SK-N-SH (cell line): ENCODE data around the gene KCNJ5. TPM values are rescaled to one million over a fixed set of nuclear protein-coding genes. Genes with fewer than 3 reads are reported as not detected.

Experiments used
- CTCF ChIA-PET: fragments of 300-600, 350-600 bp; formaldehyde crosslinking; extraction: SDS; loops from one replicate; lab custom pipeline; 2021; lab: Yijun Ruan, JAX
- POLR2A ChIA-PET: fragments of 350-600 bp; sonication (Branson Sonifier 250); formaldehyde crosslinking; extraction: SDS; loops from one replicate; lab custom pipeline; 2020; ENCODE audit warnings: antibody characterized with exemption, inconsistent platforms; lab: Yijun Ruan, JAX
- DNase-seq: peaks from one replicate; pipeline ENCODE4 v3.0.0; 2012
- H2AFZ ChIP-seq: fragments of 200-600 bp; sonication (generic); 2 replicates; pipeline ENCODE4 v1.8.1; 2016; ENCODE audit warnings: antibody characterized with exemption, mild to moderate bottlenecking, low read depth
- H3F3A ChIP-seq: fragments of 200-600 bp; sonication (generic); replicated peaks from 2 replicates; pipeline ENCODE3; 2016; ENCODE audit warnings: antibody characterized with exemption, mild to moderate bottlenecking; ENCODE audit not compliant: insufficient read depth
- H3K27ac ChIP-seq, 2 experiments: fragments of 200-500 bp in 1 of 2; fragments of 200-600 bp in 1 of 2; sonication (Bioruptor generic) in 1 of 2; sonication (generic), shearing (Covaris generic) in 1 of 2; 2 replicates each; pipeline versions ENCODE4 v1.5.1 to v1.6.1; 2014 to 2016; ENCODE audit warnings: low read depth in 2 of 2, inconsistent platforms in 1 of 2, low read length in 1 of 2, mild to moderate bottlenecking in 1 of 2, mixed read lengths in 1 of 2
- H3K27me3 ChIP-seq: fragments of 200-600 bp; sonication (generic), shearing (Covaris generic); 2 replicates; pipeline ENCODE4 v1.6.1; 2016; ENCODE audit warnings: mixed run types; ENCODE audit not compliant: insufficient read depth
- H3K36me3 ChIP-seq, 2 experiments: fragments of 200-500 bp in 1 of 2; fragments of 200-600 bp in 1 of 2; sonication (Bioruptor generic) in 1 of 2; sonication (generic) in 1 of 2; replicated peaks in 1 of 2; 2 replicates each; pipeline versions ENCODE3 to v1.5.1; 2014 to 2016; ENCODE audit warnings: low read length in 1 of 2, mild to moderate bottlenecking in 1 of 2; ENCODE audit not compliant: insufficient read depth in 2 of 2, control insufficient read depth in 1 of 2
- H3K4me1 ChIP-seq, 2 experiments: fragments of 200-500 bp in 1 of 2; fragments of 200-600 bp in 1 of 2; sonication (Bioruptor generic) in 1 of 2; sonication (generic), shearing (Covaris generic) in 1 of 2; 2 replicates each; pipeline versions ENCODE4 v1.5.1 to v1.6.1; 2014 to 2016; ENCODE audit warnings: low read depth in 1 of 2, low read length in 1 of 2, mixed run types in 1 of 2; ENCODE audit not compliant: insufficient read depth in 2 of 2, control insufficient read depth in 1 of 2
- H3K4me2 ChIP-seq: fragments of 200-600 bp; sonication (generic), shearing (Covaris generic); 2 replicates; pipeline ENCODE4 v1.6.1; 2017; ENCODE audit warnings: mixed run types
- H3K4me3 ChIP-seq, 2 experiments: fragments of 200-500 bp in 1 of 2; fragments of 200-600 bp in 1 of 2; sonication (Bioruptor generic) in 1 of 2; sonication (generic), shearing (Covaris generic) in 1 of 2; 2 replicates each; pipeline versions ENCODE4 v1.5.1 to v1.8.1; 2014 to 2016; ENCODE audit warnings: low read depth in 2 of 2, inconsistent platforms in 1 of 2, low read length in 1 of 2, mild to moderate bottlenecking in 1 of 2, mixed read lengths in 1 of 2, moderate library complexity in 1 of 2
- H3K79me2 ChIP-seq: fragments of 200-600 bp; sonication (generic); 2 replicates; pipeline ENCODE4 v1.8.1; 2017; ENCODE audit warnings: mild to moderate bottlenecking; ENCODE audit not compliant: insufficient read depth
- H3K9ac ChIP-seq: fragments of 200-600 bp; sonication (generic); 2 replicates; pipeline ENCODE4 v1.6.1; 2017; ENCODE audit warnings: mixed run types
- H3K9me2 ChIP-seq: fragments of 200-600 bp; sonication (generic); 2 replicates; pipeline ENCODE4 v1.6.1; 2017; ENCODE audit warnings: mixed run types
- H3K9me3 ChIP-seq: fragments of 200-600 bp; sonication (generic); 2 replicates; pipeline ENCODE4 v1.6.1; 2017; ENCODE audit warnings: mixed run types, mild to moderate bottlenecking, moderate library complexity
- H4K20me1 ChIP-seq: fragments of 200-600 bp; sonication (generic); 2 replicates; pipeline ENCODE4 v1.6.1; 2017; ENCODE audit warnings: mild to moderate bottlenecking, mixed run types; ENCODE audit not compliant: insufficient read depth
- EP300 ChIP-seq, 2 experiments: IDR thresholded peaks; 2 replicates each; pipeline versions ENCODE4 v1.4.0 to v1.6.1; 2012; ENCODE audit warnings: borderline replicate concordance in 1 of 2, low read depth in 1 of 2, low read length in 1 of 2
- FOSL2 ChIP-seq: IDR thresholded peaks from 2 replicates; pipeline ENCODE4 v1.4.0; 2012; ENCODE audit warnings: low read depth, mild to moderate bottlenecking, moderate library complexity, borderline replicate concordance
- GABPA ChIP-seq: IDR thresholded peaks from 2 replicates; pipeline ENCODE4 v1.4.0; 2012; ENCODE audit warnings: low read depth, mild to moderate bottlenecking
- GATA2 ChIP-seq: sonication (generic); formaldehyde crosslinking; IDR thresholded peaks from 2 replicates; pipeline ENCODE4 v1.5.0; 2020; ENCODE audit warnings: mild to moderate bottlenecking, missing genetic modification reagents
- JUND ChIP-seq: IDR thresholded peaks from 2 replicates; pipeline ENCODE4 v1.4.0; 2012
- NRF1 ChIP-seq: IDR thresholded peaks from 2 replicates; pipeline ENCODE4 v1.6.1; 2012; ENCODE audit warnings: low read depth, mild to moderate bottlenecking, low read length
- RXRA ChIP-seq: IDR thresholded peaks from 2 replicates; pipeline ENCODE4 v1.4.0; 2012; ENCODE audit warnings: low read depth, mild to moderate bottlenecking, borderline replicate concordance
- SIN3A ChIP-seq: IDR thresholded peaks from 2 replicates; pipeline ENCODE4 v1.6.1; 2012; ENCODE audit warnings: low read depth, mild to moderate bottlenecking, low read length, moderate library complexity, borderline replicate concordance
- SMC3 ChIP-seq: IDR thresholded peaks from 2 replicates; pipeline ENCODE4 v1.6.1; 2012; ENCODE audit warnings: low read depth, low read length, improper control_type of control experiment
- TAF1 ChIP-seq: IDR thresholded peaks from 2 replicates; pipeline ENCODE4 v1.6.1; 2012; ENCODE audit warnings: low read depth, mild to moderate bottlenecking, low read length, moderate library complexity, borderline replicate concordance
- TCF12 ChIP-seq: IDR thresholded peaks from 2 replicates; pipeline ENCODE4 v1.4.0; 2012
- TEAD4 ChIP-seq: IDR thresholded peaks from 2 replicates; pipeline ENCODE4 v1.4.0; 2012; ENCODE audit warnings: mild to moderate bottlenecking, borderline replicate concordance; ENCODE audit not compliant: insufficient read depth
- YY1 ChIP-seq: IDR thresholded peaks from 2 replicates; pipeline ENCODE4 v1.4.0; 2012; ENCODE audit warnings: low read depth, mild to moderate bottlenecking
- WGBS: methylation state at CpG from one replicate; pipeline ENCODE4 v1.1.6; 2017; ENCODE audit warnings: low lambda C conversion rate; 5-methylcytosine and 5-hydroxymethylcytosine counted together
- polyA plus RNA-seq, 3 experiments: library from polyadenylated mRNA; depleted of rRNA; stranded (reverse); fragments of >200 nt; gene quantifications; 2 replicates each; pipeline ENCODE4 v1.2.3, GENCODE V29; 2012
- TF ChIP-seq, protein P1 (sequence below): fragments of 150-350 bp; IDR thresholded peaks from 2 replicates; pipeline ENCODE4 v1.6.1; 2016; ENCODE audit warnings: mild to moderate bottlenecking, low read depth, low read length
- TF ChIP-seq, protein P2 (sequence below): fragments of 200-600 bp; sonication (generic); IDR thresholded peaks from 2 replicates; pipeline ENCODE4 v1.6.1; 2017; ENCODE audit warnings: antibody characterized with exemption, mild to moderate bottlenecking, moderate library complexity
- TF ChIP-seq, protein P3 (sequence below): IDR thresholded peaks from 2 replicates; pipeline ENCODE4 v1.6.1; 2012; ENCODE audit warnings: mild to moderate bottlenecking, low read depth, low read length, moderate library complexity
- TF ChIP-seq, protein P4 (sequence below): IDR thresholded peaks from 2 replicates; pipeline ENCODE4; 2012
- TF ChIP-seq, protein P5 (sequence below): IDR thresholded peaks from 2 replicates; pipeline ENCODE4 v1.4.0; 2012; ENCODE audit warnings: low read depth, borderline replicate concordance
- TF ChIP-seq, protein P6 (sequence below): IDR thresholded peaks from 2 replicates; pipeline ENCODE4 v1.4.0; 2012; ENCODE audit warnings: low read depth

KCNJ5 gene
- polyA plus RNA-seq, 1 of the 3 experiments (the other 2 are of a cell fraction): 0.03 TPM

DNA sequence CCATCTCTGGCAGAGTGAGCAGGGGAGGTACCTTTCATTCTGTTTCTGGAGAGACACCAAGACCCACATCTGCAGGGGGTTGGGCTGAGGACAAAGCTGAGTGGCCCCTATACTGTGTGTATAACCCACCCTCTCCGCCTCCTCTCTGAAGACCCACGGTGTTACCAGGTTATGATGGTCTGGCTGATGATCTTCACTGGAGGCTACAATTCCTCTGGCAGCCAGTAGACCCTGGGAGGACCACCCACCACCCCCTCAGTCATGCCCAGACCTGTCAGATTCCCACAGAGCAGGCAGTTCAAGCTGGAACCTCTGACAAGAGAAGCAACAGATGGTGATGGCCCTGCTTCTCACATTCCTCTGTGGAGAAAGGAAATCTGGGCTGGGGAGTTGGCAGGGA is 12.7 kb upstream of the KCNJ5 start:
- Histone ChIP-seq H3K4me2 (no peak overlapping the region), H3K79me2 (no peaks in the 10 kb centered on the region), H3K27ac (no peak overlapping the region), H3F3A (no peaks in the 10 kb centered on the region), H4K20me1 (no peaks in the 10 kb centered on the region), H3K9ac (no peak overlapping the region), H3K9me2 (no peaks in the 10 kb centered on the region), H3K9me3 (no peaks in the 10 kb centered on the region), H3K27me3 (peaks cover 6% of the 10 kb centered on the region; the same call in 1 of the 2 replicates), H3K4me3 (no peak overlapping the region), H3K36me3 (no peaks in the 10 kb centered on the region), H3K4me1 (peaks cover 0 to 6% of the 10 kb centered on the region in 2 experiments; a peak in 2 of 4 replicates), H2AFZ (no peak overlapping the region)
- no peak for TF ChIP-seq EP300 (IDR thresholded peaks at IDR 0.05; ENCODE audit: borderline replicate concordance in 1 of 2, low read depth in 1 of 2, low read length in 1 of 2)
- no peak for TF ChIP-seq JUND
- no peak for TF ChIP-seq TCF12
- TF ChIP-seq RXRA: no peak
- TF ChIP-seq GATA2 (CRISPR knock-in tag): no peak
- TF ChIP-seq, protein P1, sequence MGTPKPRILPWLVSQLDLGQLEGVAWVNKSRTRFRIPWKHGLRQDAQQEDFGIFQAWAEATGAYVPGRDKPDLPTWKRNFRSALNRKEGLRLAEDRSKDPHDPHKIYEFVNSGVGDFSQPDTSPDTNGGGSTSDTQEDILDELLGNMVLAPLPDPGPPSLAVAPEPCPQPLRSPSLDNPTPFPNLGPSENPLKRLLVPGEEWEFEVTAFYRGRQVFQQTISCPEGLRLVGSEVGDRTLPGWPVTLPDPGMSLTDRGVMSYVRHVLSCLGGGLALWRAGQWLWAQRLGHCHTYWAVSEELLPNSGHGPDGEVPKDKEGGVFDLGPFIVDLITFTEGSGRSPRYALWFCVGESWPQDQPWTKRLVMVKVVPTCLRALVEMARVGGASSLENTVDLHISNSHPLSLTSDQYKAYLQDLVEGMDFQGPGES: no peak
- TF ChIP-seq, protein P2, sequence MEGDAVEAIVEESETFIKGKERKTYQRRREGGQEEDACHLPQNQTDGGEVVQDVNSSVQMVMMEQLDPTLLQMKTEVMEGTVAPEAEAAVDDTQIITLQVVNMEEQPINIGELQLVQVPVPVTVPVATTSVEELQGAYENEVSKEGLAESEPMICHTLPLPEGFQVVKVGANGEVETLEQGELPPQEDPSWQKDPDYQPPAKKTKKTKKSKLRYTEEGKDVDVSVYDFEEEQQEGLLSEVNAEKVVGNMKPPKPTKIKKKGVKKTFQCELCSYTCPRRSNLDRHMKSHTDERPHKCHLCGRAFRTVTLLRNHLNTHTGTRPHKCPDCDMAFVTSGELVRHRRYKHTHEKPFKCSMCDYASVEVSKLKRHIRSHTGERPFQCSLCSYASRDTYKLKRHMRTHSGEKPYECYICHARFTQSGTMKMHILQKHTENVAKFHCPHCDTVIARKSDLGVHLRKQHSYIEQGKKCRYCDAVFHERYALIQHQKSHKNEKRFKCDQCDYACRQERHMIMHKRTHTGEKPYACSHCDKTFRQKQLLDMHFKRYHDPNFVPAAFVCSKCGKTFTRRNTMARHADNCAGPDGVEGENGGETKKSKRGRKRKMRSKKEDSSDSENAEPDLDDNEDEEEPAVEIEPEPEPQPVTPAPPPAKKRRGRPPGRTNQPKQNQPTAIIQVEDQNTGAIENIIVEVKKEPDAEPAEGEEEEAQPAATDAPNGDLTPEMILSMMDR: no peak
- no peak for TF ChIP-seq GABPA
- TF ChIP-seq, protein P3, sequence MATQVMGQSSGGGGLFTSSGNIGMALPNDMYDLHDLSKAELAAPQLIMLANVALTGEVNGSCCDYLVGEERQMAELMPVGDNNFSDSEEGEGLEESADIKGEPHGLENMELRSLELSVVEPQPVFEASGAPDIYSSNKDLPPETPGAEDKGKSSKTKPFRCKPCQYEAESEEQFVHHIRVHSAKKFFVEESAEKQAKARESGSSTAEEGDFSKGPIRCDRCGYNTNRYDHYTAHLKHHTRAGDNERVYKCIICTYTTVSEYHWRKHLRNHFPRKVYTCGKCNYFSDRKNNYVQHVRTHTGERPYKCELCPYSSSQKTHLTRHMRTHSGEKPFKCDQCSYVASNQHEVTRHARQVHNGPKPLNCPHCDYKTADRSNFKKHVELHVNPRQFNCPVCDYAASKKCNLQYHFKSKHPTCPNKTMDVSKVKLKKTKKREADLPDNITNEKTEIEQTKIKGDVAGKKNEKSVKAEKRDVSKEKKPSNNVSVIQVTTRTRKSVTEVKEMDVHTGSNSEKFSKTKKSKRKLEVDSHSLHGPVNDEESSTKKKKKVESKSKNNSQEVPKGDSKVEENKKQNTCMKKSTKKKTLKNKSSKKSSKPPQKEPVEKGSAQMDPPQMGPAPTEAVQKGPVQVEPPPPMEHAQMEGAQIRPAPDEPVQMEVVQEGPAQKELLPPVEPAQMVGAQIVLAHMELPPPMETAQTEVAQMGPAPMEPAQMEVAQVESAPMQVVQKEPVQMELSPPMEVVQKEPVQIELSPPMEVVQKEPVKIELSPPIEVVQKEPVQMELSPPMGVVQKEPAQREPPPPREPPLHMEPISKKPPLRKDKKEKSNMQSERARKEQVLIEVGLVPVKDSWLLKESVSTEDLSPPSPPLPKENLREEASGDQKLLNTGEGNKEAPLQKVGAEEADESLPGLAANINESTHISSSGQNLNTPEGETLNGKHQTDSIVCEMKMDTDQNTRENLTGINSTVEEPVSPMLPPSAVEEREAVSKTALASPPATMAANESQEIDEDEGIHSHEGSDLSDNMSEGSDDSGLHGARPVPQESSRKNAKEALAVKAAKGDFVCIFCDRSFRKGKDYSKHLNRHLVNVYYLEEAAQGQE: no peak
- no peak for TF ChIP-seq SMC3
- TF ChIP-seq FOSL2: no peak
- no peak for DNase-seq
- WGBS: 20% methylated on average over 1 of the region's 2 CpGs
- CTCF ChIA-PET: interaction anchor here (1.0 to 4.9 kb wide), 2 partner anchors 12 to 78 kb away, joined by 3 to 61 read pairs; no protein-coding TSS in a partner anchor
- POLR2A ChIA-PET: no interaction called here

DNA sequence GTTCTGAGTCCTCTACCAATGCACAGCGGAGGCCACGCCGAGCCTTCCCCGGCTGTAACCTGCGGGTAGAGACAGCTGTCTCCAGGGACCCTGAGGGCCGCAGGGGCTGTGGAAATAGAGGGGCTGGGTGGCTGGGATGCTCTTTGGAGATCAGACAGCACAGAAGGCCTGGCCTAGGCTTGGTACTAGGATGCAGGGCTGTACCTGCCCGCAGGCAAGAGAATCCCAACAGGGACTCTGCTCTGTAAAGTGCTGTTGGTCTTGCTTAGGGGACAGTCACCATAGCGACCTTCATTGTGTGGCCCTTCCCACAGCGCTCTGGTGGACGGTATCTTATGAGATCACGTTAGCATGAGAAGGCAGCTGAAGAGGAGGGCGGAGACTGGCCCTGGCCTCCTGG is 11.3 kb upstream of the KCNJ5 start:
- no peaks in the 10 kb centered on the region for H3K9me2 ChIP-seq
- peaks cover 6% of the 10 kb centered on the region; the same call in 1 of the 2 replicates for H3K27me3 ChIP-seq
- WGBS: 74% methylated on average over 12 of the region's 12 CpGs
- H4K20me1 ChIP-seq: no peaks in the 10 kb centered on the region
- H3F3A ChIP-seq: no peaks in the 10 kb centered on the region
- no peaks in the 10 kb centered on the region for H3K9me3 ChIP-seq
- ChIA-PET POLR2A (no interaction called here), CTCF (interaction anchor here (1.3 to 4.9 kb wide), 2 partner anchors 11 to 77 kb away, joined by 5 to 61 read pairs; no protein-coding TSS in a partner anchor)
- DNase-seq: no peak
- TF ChIP-seq, protein P4, sequence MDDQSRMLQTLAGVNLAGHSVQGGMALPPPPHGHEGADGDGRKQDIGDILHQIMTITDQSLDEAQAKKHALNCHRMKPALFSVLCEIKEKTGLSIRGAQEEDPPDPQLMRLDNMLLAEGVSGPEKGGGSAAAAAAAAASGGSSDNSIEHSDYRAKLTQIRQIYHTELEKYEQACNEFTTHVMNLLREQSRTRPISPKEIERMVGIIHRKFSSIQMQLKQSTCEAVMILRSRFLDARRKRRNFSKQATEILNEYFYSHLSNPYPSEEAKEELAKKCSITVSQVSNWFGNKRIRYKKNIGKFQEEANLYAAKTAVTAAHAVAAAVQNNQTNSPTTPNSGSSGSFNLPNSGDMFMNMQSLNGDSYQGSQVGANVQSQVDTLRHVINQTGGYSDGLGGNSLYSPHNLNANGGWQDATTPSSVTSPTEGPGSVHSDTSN: no peak
- TF ChIP-seq FOSL2: no peak
- TF ChIP-seq, protein P5, sequence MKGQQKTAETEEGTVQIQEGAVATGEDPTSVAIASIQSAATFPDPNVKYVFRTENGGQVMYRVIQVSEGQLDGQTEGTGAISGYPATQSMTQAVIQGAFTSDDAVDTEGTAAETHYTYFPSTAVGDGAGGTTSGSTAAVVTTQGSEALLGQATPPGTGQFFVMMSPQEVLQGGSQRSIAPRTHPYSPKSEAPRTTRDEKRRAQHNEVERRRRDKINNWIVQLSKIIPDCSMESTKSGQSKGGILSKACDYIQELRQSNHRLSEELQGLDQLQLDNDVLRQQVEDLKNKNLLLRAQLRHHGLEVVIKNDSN: no peak
- TF ChIP-seq, protein P6, sequence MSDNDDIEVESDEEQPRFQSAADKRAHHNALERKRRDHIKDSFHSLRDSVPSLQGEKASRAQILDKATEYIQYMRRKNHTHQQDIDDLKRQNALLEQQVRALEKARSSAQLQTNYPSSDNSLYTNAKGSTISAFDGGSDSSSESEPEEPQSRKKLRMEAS: no peak
- TF ChIP-seq YY1: no peak
- no peak for TF ChIP-seq GATA2 (CRISPR knock-in tag)
- no peak for TF ChIP-seq TAF1
- TF ChIP-seq SIN3A: no peak
- no peak for TF ChIP-seq GABPA
- no peak for TF ChIP-seq TEAD4
- TF ChIP-seq EP300 (IDR thresholded peaks at IDR 0.05; ENCODE audit: borderline replicate concordance in 1 of 2, low read depth in 1 of 2, low read length in 1 of 2): no peak
- no peak for TF ChIP-seq NRF1
- no peak overlapping the region for H3K9ac ChIP-seq
- H3K27ac ChIP-seq: no peak overlapping the region
- no peak overlapping the region for H3K4me3 ChIP-seq
- no peak overlapping the region for H3K4me2 ChIP-seq
- H3K79me2 ChIP-seq: no peaks in the 10 kb centered on the region
- H2AFZ ChIP-seq: no peak overlapping the region
- no peaks in the 10 kb centered on the region for H3K36me3 ChIP-seq
- H3K4me1 ChIP-seq: no peaks in the 10 kb centered on the region; a peak in 1 of 4 replicates
